Central memory CD4-positive, alpha-beta T cell (primary cell): ENCODE data around the gene PLCB3.

Experiments used
- DNase-seq: peaks from one replicate; pipeline ENCODE4 v3.0.0; 2022

The PLCB3 gene

DNA sequence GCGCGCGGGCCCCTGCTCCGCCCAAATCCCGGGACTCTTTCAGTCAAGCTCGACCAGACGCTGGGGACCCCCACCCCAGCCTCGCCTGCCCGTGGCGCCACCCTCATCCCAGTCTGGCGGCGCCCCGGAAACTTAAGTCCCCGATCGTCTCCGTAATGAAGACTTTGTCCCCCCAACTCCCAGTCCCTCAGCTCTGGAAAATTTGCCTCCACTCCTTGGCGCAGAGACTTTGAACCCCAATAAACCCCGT lies 348 bp downstream of the PLCB3 start:
- no peak for DNase-seq

DNA sequence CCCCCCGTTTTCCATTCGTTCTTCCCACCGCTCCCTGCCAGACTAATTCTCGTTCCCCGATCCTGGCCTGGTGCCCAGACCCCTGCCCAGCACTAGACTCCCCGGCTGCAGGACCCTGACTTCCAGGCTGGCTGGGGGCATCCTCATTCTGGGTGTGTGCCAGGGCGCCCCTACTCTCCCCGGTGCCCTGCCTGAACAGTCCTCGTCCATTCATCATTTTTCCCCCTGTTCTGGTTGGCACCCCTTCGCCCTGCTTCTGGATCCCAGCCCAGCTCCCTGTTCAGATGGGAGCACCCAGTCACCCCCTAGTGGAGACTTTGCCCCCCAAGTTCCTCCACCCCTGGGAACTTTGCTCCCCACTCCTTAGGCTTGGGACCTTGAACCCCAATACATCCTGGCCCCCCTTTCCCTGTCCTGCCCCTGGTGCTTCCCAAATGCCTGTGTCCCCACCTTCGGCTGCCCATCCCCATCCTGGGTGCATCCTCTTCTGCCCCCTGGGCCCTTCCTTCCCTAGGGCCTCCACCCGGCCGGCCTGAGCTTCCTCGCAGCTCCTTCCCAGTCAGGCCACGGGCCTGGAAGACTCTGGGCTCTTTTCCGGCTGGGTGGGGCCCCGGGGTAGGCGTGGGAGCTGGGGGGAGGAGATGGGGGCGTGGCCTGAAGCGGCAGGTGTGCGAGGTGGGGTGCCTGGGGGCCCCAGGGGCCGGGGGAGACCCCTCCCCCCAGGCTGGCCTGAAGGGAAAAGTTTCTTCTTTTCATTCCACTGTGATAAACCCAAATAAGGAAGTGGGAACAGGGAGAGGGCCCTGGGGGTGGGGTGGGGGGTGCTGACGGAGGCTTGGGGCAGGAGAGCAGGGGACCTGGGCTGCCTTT lies 908 bp downstream of the PLCB3 start:
- no peak for DNase-seq

DNA sequence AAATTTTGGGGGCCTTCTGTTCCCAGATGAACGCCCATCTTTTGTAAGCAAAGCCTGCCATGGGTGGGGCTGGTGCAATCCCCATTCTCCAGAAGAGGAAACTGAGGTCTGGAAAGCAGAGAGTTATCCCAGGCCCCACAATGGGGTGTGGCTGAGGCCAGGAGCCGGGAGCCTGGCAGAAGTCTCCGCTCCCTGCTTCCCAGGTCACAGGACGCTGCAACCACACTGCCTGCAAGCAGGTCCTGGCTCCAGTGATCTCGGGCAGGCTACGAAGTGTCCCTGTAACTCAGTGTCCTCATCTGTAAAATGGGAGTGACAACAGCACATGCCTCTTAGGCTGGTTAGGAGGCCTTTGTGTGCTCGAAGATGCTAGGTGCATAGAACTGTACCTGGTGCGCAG lies 1.7 kb downstream of the PLCB3 start:
- no peak for DNase-seq

DNA sequence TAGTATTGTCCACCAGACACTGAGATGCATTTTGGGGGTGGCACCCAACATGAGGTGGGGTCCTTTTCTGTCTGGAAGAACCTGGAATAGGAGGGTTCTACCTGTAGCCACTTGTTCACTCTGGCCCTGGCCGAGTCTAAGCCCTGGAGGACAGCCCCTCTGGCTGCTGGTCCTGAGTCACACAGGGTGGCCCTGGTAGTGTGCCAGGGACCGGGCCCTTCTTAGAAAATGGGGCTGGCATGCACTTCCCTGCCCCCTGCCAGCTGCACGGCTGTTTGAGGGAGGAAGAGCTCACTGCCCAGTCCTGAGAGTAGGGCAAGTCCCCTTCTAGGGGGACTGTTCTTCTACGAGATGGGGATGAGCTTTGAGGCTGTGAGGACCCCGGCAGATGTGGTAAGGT lies 2.2 kb downstream of the PLCB3 start:
- DNase-seq, result no peak

DNA sequence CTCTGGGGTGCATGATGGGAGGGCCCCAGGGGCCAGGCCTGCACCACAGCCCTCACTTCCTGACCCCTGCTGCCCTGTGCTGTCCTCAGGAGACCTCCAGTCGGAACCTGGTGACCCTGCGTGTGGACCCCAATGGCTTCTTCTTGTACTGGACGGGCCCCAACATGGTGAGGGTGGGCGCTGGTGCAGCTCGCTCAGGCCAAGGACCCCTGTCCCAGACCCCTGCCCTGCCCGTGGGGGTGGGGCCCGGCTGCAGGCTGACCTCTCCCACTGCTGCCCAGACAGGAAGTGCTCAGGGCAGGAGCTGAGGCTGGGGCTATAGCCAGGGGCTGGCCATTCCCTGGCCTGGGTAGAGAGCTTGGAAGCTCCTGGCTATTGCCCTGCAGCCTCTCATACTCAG lies 3.0 kb downstream of the PLCB3 start:
- no peak for DNase-seq

DNA sequence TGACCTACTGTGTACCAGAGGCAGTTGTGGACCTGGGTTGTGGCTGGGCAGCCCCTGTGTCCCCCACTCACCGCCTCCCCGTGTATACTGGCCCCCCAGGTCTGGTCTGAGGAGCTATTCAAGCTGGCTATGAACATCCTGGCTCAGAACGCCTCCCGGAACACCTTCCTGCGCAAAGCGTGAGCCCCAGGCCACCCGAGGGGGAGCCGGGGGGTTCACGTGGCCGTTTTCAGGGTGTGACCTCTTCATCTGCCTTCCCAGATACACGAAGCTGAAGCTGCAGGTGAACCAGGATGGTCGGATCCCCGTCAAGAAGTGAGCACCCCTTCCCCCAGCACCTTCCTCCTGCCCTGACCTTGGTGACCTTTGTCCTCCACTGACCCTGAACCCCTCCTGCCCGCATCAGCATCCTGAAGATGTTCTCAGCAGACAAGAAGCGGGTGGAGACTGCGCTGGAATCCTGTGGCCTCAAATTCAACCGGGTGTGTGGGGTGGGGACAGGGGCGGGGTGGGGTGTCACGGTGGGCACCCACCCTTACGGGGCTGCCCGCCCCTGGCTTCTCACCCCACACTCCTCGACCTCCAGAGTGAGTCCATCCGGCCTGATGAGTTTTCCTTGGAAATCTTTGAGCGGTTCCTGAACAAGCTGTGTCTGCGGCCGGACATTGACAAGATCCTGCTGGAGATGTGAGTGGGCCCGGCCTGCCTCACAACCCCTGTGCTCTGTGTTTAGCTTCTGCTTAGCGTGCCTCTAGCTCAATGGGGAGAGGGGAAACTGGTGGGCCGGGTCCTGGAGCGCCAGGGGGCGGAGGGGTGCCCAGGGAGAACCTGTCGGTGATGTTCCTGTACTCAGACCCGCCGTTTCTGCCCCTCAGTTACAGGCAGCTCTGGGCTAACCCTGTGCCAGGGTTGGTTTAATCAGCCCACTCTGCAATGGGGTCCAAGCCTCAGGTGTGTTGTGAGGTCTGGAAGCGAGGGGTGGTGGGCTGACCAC lies 4.1 kb downstream of the PLCB3 start:
- DNase-seq, result no peak

DNA sequence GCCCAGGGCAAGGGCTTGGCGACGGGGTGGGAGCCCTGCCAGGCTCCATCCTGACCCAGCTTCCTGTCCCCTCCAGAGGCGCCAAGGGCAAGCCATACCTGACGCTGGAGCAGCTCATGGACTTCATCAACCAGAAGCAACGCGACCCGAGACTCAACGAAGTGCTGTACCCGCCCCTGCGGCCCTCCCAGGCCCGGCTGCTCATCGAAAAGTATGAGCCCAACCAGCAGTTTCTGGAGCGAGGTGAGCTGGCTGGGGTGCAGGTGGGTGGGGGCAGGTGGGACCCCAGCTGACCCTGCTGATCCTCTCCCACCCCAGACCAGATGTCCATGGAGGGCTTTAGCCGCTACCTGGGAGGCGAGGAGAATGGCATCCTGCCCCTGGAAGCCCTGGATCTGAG lies 5.0 kb downstream of the PLCB3 start:
- DNase-seq, result no peak

DNA sequence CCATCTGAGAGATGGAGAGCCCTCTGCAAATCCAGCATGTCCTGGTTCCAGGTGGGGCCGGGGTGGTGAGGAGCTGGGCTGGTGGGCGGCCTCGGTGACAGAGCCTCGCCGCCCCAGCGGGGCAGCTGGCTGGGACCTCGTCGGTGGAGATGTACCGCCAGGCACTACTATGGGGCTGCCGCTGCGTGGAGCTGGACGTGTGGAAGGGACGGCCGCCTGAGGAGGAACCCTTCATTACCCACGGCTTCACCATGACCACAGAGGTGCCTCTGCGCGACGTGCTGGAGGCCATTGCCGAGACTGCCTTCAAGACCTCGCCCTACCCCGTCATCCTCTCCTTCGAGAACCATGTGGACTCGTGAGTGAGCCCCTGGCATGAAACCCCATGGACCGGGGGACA lies 7.0 kb downstream of the PLCB3 start:
- DNase-seq, result no peak

DNA sequence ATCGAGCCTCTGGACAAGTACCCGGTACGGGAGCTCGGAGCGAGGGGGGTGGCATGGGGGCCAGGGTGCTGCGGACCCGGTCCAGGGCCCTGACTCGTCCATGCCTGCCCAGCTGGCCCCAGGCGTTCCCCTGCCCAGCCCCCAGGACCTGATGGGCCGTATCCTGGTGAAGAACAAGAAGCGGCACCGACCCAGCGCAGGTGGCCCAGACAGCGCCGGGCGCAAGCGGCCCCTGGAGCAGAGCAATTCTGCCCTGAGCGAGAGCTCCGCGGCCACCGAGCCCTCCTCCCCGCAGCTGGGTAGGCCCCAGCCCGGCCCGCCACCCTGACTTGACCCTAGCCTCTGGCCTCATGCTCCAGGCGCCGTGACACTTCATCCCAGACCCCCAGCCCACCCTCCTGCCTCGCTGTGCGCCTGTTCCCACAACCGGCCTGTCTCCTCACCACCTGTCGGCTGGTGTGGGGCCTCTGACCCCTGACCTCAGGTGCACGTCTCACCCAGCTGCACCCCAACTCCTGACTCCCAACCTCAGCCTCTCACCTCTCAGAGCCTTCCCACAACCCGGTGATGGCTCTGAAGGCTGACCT lies 7.7 kb downstream of the PLCB3 start:
- no peak for DNase-seq

DNA sequence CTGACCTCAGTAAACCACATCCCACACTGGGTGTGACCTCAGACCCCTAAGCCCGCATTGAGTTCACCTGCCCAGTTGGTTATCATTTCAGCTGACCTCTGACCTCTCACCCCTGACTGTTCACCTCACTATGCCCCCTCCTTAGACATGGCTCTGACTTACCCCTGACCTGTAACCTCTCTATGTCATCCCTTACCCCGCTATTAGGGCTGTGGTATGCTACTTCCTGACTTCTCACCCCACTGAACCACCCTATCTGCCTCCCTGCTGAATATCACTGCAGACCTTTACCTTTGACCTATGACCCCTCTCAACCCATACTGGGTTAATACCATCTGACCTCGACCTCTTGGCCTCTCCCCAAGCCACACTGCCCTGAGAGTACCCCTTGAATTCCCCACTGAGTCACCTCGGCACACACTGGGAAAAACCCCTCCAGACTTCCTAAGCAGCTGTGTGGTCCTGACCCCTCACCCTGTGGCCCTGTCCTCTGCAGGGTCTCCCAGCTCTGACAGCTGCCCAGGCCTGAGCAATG lies 8.3 kb downstream of the PLCB3 start:
- no peak for DNase-seq

DNA sequence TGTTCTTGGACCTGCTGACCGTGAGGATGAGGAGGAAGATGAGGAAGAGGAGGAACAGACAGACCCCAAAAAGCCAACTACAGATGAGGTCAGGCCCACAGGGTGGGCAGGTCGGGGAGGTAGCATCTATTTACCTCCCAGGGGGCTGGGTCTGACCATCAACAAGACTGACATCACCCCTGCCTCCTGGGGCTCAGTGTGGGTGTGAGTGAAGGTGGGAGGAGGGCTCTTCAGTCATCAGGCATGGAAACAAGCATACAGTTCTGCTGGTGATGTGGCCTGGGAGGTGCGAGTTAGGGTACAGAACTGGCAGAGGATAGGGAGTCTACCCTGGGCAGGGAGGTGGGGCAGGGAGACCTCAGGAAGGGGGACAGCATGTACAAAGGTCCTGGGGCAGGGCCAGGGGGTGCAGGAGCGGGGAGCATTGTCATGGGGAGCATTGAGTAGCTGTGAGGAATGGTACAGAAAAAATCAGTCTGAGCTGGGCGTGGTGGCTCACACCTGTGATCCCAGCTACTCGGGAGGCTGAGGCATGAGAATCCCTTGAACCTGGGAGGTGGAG lies 8.9 kb downstream of the PLCB3 start:
- no peak for DNase-seq

DNA sequence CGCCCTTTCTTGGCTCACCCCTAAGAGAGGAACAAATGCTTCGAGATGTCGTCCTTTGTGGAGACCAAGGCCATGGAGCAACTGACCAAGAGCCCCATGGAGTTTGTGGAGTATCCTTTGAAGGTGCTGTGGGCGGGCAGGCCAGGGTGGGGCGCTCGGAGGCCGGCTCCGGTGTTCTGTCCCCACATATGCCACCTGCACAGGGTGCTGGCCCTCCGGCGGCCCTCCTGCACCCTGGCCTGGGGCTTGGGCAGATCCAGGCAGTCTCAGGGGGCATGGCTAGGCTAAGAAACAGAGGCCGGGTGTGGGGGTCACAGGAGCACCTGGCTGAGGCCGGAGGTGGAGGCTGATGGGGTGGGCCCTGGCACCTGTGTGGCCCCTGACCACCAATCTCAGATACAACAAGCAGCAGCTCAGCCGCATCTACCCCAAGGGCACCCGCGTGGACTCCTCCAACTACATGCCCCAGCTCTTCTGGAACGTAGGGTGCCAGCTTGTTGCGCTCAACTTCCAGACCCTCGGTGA lies 10.3 kb downstream of the PLCB3 start:
- DNase-seq, result no peak

DNA sequence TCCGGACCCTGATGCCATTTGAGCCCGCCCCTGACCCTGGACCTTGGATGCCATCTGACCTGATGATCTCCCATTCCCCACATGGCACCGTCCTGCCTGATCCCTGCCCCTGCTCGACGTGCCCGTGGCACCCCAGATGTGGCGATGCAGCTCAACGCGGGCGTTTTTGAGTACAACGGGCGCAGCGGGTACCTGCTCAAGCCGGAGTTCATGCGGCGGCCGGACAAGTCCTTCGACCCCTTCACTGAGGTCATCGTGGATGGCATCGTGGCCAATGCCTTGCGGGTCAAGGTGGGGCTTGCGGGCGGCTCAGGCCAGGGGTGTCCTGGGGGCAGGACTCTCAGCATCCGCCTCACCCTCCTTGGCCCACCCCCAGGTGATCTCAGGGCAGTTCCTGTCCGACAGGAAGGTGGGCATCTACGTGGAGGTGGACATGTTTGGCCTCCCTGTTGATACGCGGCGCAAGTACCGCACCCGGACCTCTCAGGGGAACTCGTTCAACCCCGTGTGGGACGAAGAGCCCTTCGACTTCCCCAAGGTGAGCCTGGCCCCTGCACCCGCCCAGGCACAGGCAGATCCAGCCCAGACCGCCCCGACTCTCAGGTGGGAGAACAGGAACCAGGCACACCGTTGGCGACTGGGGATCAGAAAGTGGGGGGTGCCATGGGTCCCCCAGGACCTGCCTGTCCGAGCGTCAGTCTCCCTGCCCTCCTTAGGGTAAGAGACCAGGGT lies 11.1 kb downstream of the PLCB3 start:
- no peak for DNase-seq

DNA sequence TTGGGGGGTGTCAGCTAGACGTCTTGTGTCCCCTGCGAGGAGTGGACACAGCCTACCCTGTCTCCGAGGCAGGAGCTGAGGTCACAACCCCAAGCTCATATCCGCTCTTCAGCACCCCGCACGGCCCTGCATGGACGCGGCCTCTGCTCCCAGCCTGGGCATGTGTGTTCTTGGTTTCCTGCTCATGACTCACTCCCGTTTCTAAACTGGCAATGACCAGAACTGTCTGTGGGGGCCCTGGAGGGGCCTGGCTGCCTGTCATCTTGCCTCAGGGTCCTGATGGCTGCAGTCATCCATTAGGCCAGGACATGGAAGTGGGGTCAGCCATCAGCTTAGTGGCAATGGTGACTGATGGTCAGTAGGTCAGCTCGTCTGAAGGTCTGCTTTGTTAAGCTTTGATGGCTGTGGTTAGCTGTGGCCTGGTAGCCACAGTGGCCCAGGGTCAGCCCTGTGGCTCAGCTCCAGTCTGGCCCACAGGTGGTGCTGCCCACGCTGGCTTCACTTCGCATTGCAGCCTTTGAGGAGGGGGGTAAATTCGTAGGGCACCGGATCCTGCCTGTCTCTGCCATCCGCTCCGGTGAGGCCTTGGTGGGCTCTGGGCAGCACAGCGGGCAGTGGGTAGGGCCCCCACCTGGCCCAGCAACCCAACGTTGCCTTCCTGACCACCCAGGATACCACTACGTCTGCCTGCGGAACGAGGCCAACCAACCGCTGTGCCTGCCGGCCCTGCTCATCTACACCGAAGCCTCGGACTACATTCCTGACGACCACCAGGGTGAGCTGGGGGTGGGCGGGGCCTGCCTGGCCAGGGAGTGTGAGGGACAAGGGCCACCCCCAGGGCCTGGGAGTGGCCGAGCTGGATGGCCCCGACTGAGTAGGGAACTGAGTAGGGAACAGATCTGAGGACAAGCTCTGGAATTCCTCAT lies 12.0 kb downstream of the PLCB3 start:
- no peak for DNase-seq

DNA sequence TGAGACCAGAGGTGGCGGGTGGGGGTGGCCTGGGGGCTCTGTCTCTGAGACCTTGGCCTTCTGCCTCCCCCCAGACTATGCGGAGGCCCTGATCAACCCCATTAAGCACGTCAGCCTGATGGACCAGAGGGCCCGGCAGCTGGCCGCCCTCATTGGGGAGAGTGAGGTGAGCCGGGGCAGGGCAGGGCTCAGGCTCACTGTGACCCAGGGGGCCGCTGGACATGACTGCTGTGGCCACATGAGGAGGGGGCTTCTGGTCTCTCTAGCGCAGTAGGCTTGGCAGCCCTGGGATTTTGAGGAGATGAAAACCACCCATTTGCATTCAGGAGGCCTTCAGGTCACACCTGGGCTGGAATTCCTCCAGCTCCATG lies 12.6 kb downstream of the PLCB3 start:
- no peak for DNase-seq

DNA sequence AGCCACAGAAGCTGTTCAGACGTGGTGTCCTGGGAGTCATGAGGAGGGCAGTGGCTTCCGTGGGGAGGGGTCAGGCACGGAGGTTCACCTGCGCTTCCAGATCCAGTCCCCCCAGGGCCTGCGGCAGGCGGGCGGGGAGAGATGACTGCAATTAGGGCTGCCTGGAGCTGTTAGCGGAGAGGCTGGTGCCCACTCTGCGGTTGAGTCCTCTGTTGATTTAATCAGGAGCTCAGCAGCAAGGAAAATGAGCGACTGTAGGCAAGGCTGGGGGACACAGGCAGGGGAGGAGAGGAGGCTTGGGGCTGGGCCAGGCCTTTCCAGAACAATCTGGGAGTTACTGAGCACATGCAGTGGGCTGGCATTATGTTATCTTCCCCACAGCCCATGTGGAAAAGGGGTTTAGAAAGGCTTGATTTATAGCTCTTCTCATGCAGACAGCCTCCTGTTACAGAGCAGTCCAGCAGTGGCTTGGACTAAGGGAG lies 13.1 kb downstream of the PLCB3 start:
- DNase-seq, result no peak

DNA sequence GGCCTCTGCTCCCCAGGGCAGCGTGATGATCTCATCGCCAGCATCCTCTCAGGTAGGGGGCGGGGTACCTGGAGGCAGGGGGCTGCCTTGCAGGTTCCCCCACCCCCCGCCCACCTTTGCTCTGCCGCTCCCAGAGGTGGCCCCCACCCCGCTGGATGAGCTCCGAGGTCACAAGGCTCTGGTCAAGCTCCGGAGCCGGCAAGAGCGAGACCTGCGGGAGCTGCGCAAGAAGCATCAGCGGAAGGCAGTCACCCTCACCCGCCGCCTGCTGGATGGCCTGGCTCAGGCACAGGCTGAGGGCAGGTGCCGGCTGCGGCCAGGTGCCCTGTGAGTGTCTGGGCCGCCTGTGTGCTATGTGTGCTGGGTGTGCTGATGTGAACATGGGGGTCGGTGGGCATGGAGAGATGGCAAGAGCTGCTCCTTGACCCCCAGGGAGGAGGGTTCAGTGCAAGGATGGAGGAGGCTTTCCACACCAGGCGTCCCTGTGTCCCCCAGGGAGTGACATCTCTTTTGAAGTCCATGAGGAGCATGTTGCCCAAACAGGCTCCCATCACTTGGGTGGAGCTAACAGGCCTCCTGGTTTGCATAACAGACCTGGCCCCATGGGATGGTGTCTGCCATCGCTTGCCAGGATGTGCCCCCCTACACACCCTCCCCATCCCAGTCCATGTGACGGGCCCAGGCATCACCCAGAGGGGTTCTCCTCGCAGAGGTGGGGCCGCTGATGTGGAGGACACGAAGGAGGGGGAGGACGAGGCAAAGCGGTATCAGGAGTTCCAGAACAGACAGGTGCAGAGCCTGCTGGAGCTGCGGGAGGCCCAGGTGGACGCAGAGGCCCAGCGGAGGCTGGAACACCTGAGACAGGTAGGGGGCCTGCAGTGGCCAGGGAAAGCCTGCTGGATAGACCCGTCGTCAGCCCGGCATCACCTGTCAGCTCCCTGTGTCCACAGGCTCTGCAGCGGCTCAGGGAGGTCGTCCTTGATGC lies 14.1 kb downstream of the PLCB3 start:
- no peak for DNase-seq

DNA sequence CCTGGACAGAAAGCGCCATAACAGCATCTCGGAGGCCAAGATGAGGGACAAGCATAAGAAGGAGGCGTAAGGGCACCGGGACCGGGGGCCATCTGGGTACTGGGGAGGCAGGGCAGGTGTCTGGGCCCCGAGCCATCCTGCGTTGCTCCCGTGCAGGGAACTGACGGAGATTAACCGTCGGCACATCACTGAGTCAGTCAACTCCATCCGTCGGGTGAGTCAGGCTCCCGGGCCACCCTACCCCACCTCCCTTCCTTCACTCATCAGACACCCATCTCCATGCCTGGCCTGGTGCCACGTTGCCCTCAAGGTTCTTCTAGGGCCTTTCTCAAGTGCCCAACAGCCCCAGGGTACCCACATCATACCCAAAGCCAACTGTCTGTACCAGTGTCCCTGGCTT lies 15.0 kb downstream of the PLCB3 start:
- DNase-seq, result no peak

DNA sequence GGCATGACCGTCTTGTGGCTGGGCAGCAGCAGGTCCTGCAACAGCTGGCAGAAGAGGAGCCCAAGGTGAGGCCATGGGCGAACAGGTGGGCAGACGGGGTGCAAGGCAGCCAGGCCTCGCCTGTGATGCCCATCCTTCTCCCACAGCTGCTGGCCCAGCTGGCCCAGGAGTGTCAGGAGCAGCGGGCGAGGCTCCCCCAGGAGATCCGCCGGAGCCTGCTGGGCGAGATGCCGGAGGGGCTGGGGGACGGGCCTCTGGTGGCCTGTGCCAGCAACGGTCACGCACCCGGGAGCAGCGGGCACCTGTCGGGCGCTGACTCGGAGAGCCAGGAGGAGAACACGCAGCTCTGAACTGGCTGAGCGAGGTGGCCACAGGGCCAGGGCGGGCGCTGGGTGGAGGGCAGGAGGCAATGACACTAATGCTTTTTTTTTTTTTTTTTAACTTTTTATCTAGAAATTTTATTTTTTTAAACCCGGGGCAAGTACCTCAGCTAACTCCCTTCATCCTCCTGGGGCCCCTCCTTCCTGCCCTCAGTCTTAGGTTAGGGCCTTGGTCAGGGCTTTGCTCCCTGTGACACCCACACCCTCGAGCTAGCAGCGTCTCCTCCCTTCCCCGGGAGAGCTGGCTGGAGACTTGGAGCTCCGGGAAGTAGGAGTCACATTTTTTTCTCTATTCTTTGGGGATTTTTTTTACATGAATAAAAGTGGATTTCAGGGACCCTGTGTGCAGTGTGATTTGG lies 16.0 kb downstream of the PLCB3 start:
- DNase-seq, result no peak
